GM12875 (cell line): ENCODE results near the gene PRDM5.

Experiments
- H3K4me3 ChIP-seq: one replicate; pipeline ENCODE4 v1.5.1; 2011; ENCODE audit warnings: low read depth, low read length, control low read depth
- TF ChIP-seq, protein P1 (sequence below): IDR thresholded peaks from 2 replicates; pipeline ENCODE4 v1.5.1; 2011; ENCODE audit warnings: low read depth, mild to moderate bottlenecking, control low read depth, inconsistent platforms, low read length, moderate library complexity, borderline replicate concordance; ENCODE audit not compliant: insufficient read depth

The PRDM5 gene

DNA sequence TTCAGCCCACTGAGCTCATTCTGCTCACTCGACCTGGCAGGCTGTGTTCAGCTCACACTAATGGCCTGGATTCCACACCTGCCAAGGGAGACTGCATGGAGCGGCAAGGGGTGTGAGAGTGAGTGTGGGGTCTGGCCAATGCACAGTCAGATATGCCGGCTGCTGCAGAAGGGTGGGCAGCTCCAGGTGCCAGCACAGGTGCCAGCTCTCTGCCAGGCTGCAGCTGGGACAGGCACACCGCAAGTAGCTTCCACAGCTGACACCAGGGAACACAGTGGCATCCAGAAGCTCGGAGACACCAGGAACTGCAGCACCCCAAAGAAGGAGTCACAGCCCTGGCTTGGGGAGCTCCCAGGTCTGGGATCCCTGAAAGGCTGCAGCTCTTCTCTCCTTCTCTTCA is 83.7 kb downstream of the PRDM5 start:
- TF ChIP-seq, protein P1, sequence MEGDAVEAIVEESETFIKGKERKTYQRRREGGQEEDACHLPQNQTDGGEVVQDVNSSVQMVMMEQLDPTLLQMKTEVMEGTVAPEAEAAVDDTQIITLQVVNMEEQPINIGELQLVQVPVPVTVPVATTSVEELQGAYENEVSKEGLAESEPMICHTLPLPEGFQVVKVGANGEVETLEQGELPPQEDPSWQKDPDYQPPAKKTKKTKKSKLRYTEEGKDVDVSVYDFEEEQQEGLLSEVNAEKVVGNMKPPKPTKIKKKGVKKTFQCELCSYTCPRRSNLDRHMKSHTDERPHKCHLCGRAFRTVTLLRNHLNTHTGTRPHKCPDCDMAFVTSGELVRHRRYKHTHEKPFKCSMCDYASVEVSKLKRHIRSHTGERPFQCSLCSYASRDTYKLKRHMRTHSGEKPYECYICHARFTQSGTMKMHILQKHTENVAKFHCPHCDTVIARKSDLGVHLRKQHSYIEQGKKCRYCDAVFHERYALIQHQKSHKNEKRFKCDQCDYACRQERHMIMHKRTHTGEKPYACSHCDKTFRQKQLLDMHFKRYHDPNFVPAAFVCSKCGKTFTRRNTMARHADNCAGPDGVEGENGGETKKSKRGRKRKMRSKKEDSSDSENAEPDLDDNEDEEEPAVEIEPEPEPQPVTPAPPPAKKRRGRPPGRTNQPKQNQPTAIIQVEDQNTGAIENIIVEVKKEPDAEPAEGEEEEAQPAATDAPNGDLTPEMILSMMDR: no peak
- H3K4me3 ChIP-seq: no peak overlapping the region

DNA sequence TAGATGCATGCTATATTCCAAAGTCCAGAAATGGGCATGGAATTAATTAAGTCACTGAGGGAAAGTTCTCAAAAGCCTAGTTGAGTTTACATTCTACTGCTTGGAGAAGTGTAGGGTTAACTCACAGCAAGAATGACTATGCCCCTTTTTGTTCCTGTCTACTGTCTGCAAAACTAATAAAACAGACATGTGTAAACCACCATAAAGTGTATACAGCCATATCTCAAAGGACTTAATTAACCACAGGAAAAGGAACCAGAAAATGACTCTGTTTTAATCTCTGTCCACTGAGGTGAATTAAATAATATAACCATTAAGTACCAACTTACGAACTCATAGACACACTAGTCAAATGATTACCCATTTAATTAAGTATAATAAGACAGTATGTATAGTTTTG is 84.9 kb downstream of the PRDM5 start:
- TF ChIP-seq, protein P1: no peak
- H3K4me3 ChIP-seq: no peak overlapping the region

DNA sequence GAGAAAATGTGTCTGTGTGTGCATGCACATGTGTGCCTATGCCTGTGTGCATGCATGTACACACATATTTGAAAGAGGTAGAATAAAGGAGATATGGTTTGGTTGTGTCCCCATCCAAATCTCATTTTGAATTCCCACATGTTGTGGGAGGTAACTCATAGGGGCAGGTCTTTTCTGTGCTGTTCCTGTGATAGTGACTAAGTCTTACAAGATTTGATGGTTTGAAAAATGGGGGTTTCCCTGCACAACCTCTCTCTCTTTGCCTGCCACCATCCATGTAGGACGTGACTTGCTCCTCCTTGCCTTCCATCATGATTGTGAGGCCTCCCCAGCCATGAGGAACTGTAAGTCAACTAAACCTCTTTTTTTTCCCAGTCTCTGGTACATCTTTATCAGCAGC is 87.2 kb downstream of the PRDM5 start:
- no peak overlapping the region for H3K4me3 ChIP-seq
- TF ChIP-seq, protein P1: no peak

DNA sequence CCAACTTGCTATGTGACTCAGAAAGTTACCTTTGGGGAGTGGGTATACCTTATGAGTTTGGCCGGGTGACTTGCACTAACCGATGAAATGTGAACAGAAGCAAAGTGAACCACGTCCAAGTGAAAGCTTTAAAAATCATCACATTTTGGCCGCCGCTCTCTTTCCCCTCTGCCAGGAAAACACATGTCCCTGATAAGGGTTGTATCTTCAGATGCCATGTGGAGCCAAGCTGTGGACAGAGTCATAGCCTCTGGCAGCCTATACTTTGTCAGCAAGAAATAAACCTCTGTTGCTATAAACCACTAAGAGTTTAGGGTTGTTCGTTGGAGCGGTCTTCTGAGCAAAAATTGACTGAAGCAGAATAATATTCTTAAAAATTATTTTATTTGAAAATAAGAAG is 92.3 kb downstream of the PRDM5 start:
- TF ChIP-seq, protein P1: no peak
- H3K4me3 ChIP-seq: no peak overlapping the region

DNA sequence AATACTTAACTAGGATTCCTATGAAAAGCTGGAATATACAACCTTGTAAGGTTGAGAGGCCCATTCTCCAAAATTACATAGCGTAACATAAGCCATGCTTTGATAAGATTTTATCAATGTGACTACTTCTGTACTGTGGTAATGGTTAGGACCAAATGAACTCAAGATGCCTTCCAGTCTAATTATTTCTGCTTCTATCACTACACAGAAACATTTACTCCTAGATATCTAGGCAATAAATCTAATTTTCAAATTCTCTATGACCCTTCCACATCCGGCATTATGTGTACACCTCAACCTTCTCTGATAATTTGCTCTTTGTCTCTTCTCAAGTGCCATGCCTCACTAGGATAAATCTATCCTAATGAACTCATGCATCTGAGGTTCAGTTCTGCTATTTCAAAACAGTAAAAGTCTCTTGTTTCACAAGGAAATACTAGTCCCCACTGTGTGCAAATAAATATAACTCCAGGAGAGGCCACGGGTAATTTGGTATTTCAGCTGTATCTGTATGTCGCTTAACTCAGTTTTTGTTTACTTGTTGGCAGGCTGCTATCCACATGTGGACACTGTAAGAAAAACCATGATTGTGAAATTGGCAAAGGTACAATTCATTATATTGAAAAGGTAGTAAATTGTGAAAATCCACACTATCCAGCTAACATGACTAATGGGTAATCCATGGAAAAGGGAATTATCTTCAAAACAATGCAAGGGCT is 93.3 kb downstream of the PRDM5 start:
- TF ChIP-seq, protein P1: no peak
- no peak overlapping the region for H3K4me3 ChIP-seq

DNA sequence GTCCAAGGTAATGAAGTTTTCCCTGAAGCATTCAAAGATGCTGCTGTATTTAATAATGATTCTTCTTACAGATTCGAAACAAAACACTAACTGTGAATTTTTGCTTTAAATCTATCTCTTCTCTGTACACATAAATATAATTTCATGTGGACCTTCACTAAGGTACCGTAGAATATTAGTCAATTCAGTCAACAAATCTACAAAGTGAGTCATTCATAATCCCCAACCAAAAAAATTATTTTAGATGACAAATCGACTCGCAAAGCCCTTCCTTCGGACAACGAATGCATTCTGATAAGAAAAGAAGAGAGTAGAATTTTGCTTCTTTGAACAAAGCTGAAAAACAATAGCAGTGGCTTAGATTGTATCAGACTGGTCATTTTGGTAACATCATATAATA is 95.7 kb downstream of the PRDM5 start:
- H3K4me3 ChIP-seq: no peak overlapping the region
- TF ChIP-seq, protein P1: no peak

DNA sequence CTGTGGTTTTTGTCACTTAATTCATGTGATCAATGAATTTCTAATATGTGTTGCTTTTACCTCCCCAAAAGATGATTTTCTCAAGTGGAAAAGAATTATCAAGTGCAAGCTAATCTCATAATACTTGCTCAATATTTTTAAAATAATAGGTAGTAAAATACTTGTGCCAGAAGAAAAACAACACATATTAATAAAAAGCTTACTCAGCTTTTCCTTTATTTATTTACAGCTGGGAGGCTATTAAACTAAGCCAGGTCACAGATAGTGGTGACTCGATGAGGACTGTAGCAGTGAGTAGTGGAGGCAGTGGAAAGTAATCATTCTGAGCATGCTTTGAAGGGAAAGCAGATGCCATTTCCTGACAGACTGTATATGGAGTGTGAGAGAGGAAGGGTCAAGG is 96.1 kb downstream of the PRDM5 start:
- TF ChIP-seq, protein P1: no peak
- H3K4me3 ChIP-seq: no peak overlapping the region
